ENCODE measurements around the gene TEK.

- TF ChIP-seq CTCF (IDR thresholded peaks at IDR 0.05; ENCODE audit: borderline replicate concordance, extremely low read depth, low read length, poor library complexity, severe bottlenecking): no peak
- TF ChIP-seq EZH2 (IDR thresholded peaks at IDR 0.05; ENCODE audit: borderline replicate concordance, low read depth, low read length, severe bottlenecking): no peak
These were observed 75.7 kb downstream of the TEK start for GRCh38 chr9:27184556-27185351.

Data from DND-41 (cell line).